Neural progenitor cell (in vitro differentiated cells): ENCODE measurements around the gene TNXB.

Source experiments
- EZH2 ChIP-seq: fragments of 200-600 bp; sonication (generic); IDR thresholded peaks from 2 replicates; pipeline ENCODE4 v1.6.1; 2017; ENCODE audit warnings: antibody characterized with exemption, mild to moderate bottlenecking, moderate library complexity
- EZH2phosphoT487 ChIP-seq: fragments of 200-600 bp; sonication (generic); IDR thresholded peaks from 2 replicates; pipeline ENCODE4 v1.6.1; 2017; ENCODE audit warnings: antibody characterized with exemption

DNA sequence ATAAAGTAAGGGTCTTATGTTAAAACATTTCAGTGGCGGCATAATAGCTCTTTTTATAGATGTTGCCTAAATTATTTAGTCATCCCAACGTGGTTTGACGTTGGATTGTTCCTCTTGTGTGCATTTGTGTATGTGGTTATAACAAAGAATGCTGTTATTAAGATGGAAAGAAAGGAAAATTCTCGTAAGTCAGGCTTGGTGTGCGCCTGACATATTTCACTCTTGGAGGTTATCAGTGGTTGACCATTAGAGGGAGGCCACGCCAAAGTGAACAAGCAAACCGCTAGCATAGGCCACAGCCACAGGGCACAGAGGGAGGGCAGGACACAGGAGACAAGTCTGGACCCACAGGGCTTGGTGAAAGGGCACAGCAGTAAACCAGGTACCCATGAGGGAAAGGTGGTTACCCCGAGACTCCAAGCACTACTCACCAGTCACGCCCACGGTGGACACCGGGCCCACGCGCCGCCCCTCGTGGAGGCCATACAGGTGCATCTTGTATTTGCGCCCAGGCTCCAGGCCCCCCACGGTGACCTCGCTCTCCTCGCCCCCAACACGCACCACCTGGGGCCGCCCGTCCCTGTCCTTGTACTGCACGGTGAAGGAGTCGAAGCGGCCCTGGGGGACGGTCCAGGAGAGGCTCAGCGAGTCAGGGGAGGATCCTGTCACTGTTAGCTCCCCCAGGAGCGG, 48.0 kb downstream of the TNXB start:
- TF ChIP-seq EZH2: no peak
- TF ChIP-seq EZH2phosphoT487: no peak
